Measurements from ENCODE around the gene CELF2.
"Not testable (repeated sequence)": the region's sequence is repeated elsewhere in the genome, so short reads cannot be mapped to it uniquely, and the experiment has no call there.

CELF2 gene

GRCh38 chr10:11104772-11105675 lies 87.4 kb downstream of the CELF2 start:
- DNase-seq, result no peak

GRCh38 chr10:11105676-11106004 lies 88.0 kb downstream of the CELF2 start:
- DNase-seq, result no peak

GRCh38 chr10:11106621-11107374 lies 89.1 kb downstream of the CELF2 start:
- no peak for DNase-seq

- no peak for DNase-seq
These were observed 90.3 kb downstream of the CELF2 start for GRCh38 chr10:11107948-11108347.

- no peak for DNase-seq
These were observed 90.7 kb downstream of the CELF2 start for GRCh38 chr10:11108356-11108755.

GRCh38 chr10:11109590-11109989 lies 91.9 kb downstream of the CELF2 start:
- no peak for DNase-seq

GRCh38 chr10:11110539-11110938 lies 92.9 kb downstream of the CELF2 start:
- DNase-seq, result no peak

GRCh38 chr10:11111490-11111889 lies 93.8 kb downstream of the CELF2 start:
- no peak for DNase-seq

- DNase-seq, result no peak
These were observed 95.0 kb downstream of the CELF2 start for GRCh38 chr10:11112718-11113117.

- no peak for DNase-seq
These were observed 95.5 kb downstream of the CELF2 start for GRCh38 chr10:11113156-11113555.

- no peak for DNase-seq
These were observed 96.6 kb downstream of the CELF2 start for GRCh38 chr10:11114269-11114668.

- DNase-seq, result no peak
These were observed 97.7 kb downstream of the CELF2 start for GRCh38 chr10:11115337-11115736.

- no peak for DNase-seq
These were observed 98.7 kb downstream of the CELF2 start for GRCh38 chr10:11116361-11116760.

- DNase-seq, result no peak
These were observed 99.1 kb downstream of the CELF2 start for GRCh38 chr10:11116817-11117216.

GRCh38 chr10:11118686-11119085 lies 101.0 kb downstream of the CELF2 start:
- DNase-seq, result no peak

- no peak for DNase-seq
These were observed 102.2 kb downstream of the CELF2 start for GRCh38 chr10:11119843-11120242.

- DNase-seq, result no peak
These were observed 103.0 kb downstream of the CELF2 start for GRCh38 chr10:11120711-11121110.

GRCh38 chr10:11123892-11124291 lies 106.2 kb downstream of the CELF2 start:
- not testable (repeated sequence) for DNase-seq

- no peak for DNase-seq
These were observed 107.3 kb downstream of the CELF2 start for GRCh38 chr10:11125004-11125403.

- not testable (repeated sequence) for DNase-seq
These were observed 109.3 kb downstream of the CELF2 start for GRCh38 chr10:11127017-11127416.

- DNase-seq, result no peak
These were observed 113.5 kb downstream of the CELF2 start for GRCh38 chr10:11131112-11131639.

- no peak for DNase-seq
These were observed 116.7 kb downstream of the CELF2 start for GRCh38 chr10:11134411-11134810.

GRCh38 chr10:11135709-11136108 lies 118.0 kb downstream of the CELF2 start:
- DNase-seq, result no peak

Measured in DMS 273 treated with DMSO at 0.1 percent for 48 hours (cell line).